Ishikawa (cell line): ENCODE measurements around the gene CDS2.

Source experiments
- CREB1 ChIP-seq: IDR thresholded peaks from 2 replicates; pipeline ENCODE4 v1.6.1; 2012; ENCODE audit warnings: low read depth
- EGR1 ChIP-seq: IDR thresholded peaks from 2 replicates; pipeline ENCODE4 v1.6.1; 2012
- EP300 ChIP-seq: IDR thresholded peaks from 2 replicates; pipeline ENCODE4 v1.6.1; 2012; ENCODE audit warnings: borderline replicate concordance
- TF ChIP-seq, protein P1 (sequence below): IDR thresholded peaks from 2 replicates; pipeline ENCODE4 v1.6.1; 2012; ENCODE audit warnings: low read depth, mild to moderate bottlenecking

DNA sequence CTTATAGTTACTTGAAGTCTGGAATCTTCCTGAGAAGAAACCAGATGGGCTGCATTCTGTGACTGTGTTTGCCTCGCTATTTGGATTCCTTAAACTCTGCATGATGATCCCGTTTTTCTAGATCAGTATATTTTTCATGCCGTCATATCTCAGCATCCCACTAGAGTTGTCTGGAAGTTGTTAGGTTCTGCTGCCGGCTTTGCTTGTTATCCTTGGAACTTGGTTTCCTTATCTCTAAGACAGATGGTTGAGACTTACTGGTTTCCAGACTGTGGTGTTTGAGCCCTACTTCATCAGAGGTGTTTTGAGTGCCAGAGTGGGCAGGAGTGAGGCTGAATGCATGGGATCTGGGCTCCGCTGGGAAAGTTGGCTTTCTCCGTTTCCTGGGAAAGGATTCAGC lies 50.3 kb downstream of the CDS2 start:
- TF ChIP-seq EGR1, result no peak
- no peak for TF ChIP-seq EP300
- TF ChIP-seq, protein P1, sequence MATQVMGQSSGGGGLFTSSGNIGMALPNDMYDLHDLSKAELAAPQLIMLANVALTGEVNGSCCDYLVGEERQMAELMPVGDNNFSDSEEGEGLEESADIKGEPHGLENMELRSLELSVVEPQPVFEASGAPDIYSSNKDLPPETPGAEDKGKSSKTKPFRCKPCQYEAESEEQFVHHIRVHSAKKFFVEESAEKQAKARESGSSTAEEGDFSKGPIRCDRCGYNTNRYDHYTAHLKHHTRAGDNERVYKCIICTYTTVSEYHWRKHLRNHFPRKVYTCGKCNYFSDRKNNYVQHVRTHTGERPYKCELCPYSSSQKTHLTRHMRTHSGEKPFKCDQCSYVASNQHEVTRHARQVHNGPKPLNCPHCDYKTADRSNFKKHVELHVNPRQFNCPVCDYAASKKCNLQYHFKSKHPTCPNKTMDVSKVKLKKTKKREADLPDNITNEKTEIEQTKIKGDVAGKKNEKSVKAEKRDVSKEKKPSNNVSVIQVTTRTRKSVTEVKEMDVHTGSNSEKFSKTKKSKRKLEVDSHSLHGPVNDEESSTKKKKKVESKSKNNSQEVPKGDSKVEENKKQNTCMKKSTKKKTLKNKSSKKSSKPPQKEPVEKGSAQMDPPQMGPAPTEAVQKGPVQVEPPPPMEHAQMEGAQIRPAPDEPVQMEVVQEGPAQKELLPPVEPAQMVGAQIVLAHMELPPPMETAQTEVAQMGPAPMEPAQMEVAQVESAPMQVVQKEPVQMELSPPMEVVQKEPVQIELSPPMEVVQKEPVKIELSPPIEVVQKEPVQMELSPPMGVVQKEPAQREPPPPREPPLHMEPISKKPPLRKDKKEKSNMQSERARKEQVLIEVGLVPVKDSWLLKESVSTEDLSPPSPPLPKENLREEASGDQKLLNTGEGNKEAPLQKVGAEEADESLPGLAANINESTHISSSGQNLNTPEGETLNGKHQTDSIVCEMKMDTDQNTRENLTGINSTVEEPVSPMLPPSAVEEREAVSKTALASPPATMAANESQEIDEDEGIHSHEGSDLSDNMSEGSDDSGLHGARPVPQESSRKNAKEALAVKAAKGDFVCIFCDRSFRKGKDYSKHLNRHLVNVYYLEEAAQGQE, result no peak
- no peak for TF ChIP-seq CREB1
